ENCODE measurements around the gene DAAM2. TPM values are rescaled to one million over a fixed set of nuclear protein-coding genes. Genes with fewer than 3 reads are reported as not detected.

DAAM2 gene
- total RNA-seq, 6 experiments from 2014 or later, result 1.6 to 9.8 (median 4.7) TPM

DNA sequence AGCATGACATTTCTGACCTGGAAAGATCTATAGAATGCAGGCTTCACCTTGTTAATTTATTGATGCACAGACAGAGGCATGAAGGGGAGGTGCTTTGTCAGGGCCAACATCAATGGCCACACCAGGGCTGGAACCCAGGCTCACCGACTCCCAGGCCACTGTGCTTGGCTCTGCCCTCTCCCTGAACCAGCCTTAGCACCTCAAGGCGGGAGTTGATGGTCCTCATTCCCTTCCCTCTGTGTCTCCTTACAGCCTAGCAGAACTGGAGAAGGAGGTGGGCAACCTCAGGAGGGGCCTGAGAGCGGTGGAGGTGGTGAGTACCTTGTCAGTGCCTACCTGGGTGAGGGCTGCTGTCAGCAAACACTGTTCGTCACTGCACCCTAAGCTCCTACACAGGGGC is 106.4 kb downstream of the DAAM2 start:
- TF ChIP-seq, protein P1, sequence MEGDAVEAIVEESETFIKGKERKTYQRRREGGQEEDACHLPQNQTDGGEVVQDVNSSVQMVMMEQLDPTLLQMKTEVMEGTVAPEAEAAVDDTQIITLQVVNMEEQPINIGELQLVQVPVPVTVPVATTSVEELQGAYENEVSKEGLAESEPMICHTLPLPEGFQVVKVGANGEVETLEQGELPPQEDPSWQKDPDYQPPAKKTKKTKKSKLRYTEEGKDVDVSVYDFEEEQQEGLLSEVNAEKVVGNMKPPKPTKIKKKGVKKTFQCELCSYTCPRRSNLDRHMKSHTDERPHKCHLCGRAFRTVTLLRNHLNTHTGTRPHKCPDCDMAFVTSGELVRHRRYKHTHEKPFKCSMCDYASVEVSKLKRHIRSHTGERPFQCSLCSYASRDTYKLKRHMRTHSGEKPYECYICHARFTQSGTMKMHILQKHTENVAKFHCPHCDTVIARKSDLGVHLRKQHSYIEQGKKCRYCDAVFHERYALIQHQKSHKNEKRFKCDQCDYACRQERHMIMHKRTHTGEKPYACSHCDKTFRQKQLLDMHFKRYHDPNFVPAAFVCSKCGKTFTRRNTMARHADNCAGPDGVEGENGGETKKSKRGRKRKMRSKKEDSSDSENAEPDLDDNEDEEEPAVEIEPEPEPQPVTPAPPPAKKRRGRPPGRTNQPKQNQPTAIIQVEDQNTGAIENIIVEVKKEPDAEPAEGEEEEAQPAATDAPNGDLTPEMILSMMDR (IDR thresholded peaks at IDR 0.05), result no peak
- Histone ChIP-seq H3K4me1 (peaks cover 0 to 21% (median 8%) of the 10 kb centered on the region in 4 donors), H3K27ac (no peak overlapping the region), H3K4me3 (no peak overlapping the region), H3K36me3 (no peaks in the 10 kb centered on the region), H3K27me3 (no peaks in the 10 kb centered on the region), H3K9me3 (no peaks in the 10 kb centered on the region)
- DNase-seq, result peak in 1 of 3 donors; percentile 23
- intact Hi-C loops (cut with DNase I), result no loop called here
- WGBS (ENCODE audit: insufficient coverage, low coverage, low lambda C conversion rate, missing lambda C conversion rate), result no CpG with 5 or more reads among the region's 4 CpGs
- ATAC-seq, result no peak

DNA sequence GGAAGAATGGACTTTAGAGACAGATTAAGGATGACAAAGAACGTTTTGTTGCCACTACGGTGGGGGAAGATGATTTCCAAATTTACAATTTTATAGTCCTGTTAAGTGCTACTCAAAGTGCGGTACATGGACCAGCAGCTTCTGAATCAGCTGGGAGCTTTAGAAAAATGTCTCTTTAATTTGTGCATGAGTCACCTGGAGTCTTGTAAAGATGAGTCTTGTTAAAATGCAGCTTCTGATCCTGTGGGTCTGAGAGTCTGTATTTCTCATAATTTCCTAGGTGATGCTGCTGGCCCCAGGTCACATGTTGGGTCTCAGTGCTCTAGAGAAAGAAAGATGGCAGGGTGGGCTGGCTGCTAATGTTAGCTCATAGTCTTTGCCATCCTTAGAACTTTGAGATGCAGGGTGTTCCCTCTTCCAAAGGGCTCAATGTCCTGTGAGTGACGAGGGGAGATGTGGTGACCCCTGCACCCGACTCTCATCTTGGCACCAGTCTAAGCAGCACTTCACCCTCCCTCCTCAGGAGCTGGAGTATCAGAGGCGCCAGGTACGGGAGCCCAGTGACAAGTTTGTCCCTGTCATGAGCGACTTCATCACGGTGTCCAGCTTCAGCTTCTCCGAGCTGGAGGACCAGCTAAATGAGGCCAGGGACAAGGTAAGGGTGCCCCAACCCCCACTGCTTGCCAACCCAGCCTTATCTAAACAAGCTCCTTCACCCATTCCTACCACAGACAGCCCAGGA is 107.5 kb downstream of the DAAM2 start:
- Histone ChIP-seq H3K4me3 (no peak overlapping the region), H3K36me3 (peaks cover 0 to 5% (median 0%) of the 10 kb centered on the region in 4 donors), H3K27me3 (no peaks in the 10 kb centered on the region), H3K27ac (no peak overlapping the region), H3K4me1 (peaks cover 0 to 21% (median 8%) of the 10 kb centered on the region in 4 donors), H3K9me3 (no peaks in the 10 kb centered on the region)
- TF ChIP-seq, protein P1 (IDR thresholded peaks at IDR 0.05), result no peak
- no peak for TF ChIP-seq POLR2A (IDR thresholded peaks at IDR 0.05)
- ATAC-seq (no peak), DNase-seq (peak in 2 of 3 donors; percentile 20 to 27)
- WGBS (ENCODE audit: insufficient coverage, low coverage, low lambda C conversion rate, missing lambda C conversion rate), result 70% methylated on average over 8 of the region's 10 CpGs
- intact Hi-C loops (cut with DNase I), result loop anchor here in 1 of 2 donors (10.0 kb wide), 1 partner anchor 535 kb away; no protein-coding TSS in a partner anchor

DNA sequence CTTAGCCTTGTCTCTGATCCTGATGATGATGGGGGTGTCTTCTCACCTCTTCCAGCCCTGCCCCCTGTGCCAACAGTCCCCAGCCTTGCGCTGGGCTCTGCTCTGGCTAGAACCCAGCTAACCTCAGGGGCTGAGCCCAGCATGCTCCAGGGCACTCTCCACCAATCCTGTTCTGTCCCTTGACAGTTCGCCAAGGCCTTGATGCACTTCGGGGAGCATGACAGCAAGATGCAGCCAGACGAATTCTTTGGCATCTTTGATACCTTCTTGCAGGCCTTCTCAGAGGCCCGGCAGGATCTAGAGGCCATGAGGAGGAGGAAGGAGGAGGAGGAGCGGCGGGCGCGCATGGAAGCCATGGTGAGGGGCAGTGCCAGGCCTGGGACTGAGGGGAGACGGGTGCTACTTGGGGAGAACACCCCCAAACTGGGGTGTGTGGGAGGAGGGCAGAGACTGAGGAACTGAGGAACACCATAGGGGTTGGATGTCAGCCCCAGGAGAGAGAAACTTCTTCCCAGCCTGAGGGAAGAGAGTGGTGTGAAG is 109.0 kb downstream of the DAAM2 start:
- ATAC-seq, result no peak
- TF ChIP-seq POLR2A (IDR thresholded peaks at IDR 0.05), result no peak
- TF ChIP-seq, protein P1 (IDR thresholded peaks at IDR 0.05), result no peak

DNA sequence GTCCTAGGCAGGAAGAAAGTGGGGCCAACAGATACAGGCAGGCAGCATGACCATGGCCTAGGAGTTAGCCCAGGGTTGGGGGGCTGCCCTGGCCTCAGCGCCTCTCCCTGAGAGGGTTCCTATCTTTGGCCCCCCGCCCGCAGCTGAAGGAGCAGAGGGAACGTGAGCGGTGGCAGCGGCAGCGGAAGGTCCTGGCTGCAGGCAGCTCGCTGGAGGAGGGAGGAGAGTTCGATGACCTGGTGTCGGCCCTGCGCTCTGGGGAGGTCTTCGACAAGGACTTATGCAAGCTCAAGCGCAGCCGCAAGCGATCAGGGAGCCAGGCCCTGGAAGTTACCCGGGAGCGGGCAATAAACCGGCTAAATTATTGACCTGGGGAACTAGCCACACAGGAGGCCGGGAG is 109.5 kb downstream of the DAAM2 start:
- TF ChIP-seq, protein P1 (IDR thresholded peaks at IDR 0.05), result no peak
- no peak for TF ChIP-seq POLR2A (IDR thresholded peaks at IDR 0.05)
- no peaks in the 10 kb centered on the region for H3K9me3 ChIP-seq
- H3K27ac ChIP-seq, result peak overlapping the region in 1 of 3 donors; percentile 61
- H3K4me3 ChIP-seq, result no peak overlapping the region
- 45% methylated on average over 18 of the region's 19 CpGs for WGBS (ENCODE audit: insufficient coverage, low coverage, low lambda C conversion rate, missing lambda C conversion rate)
- peak; percentile 83 to 93 (median 92) for DNase-seq
- intact Hi-C loops (cut with DNase I), result loop anchor here in 1 of 2 donors (10.0 kb wide), 1 partner anchor 537 kb away; no protein-coding TSS in a partner anchor
- H3K27me3 ChIP-seq, result no peaks in the 10 kb centered on the region
- H3K36me3 ChIP-seq, result peaks cover 0 to 13% (median 4%) of the 10 kb centered on the region in 4 donors
- H3K4me1 ChIP-seq, result peaks cover 0 to 26% (median 8%) of the 10 kb centered on the region in 4 donors
- ATAC-seq, result peak; percentile 91 to 93 (median 92)

More for the DNA sequence above, 109.0 kb downstream of the DAAM2 start:
- intact Hi-C loops (cut with DNase I), result loop anchor here in 1 of 2 donors (10.0 kb wide), 1 partner anchor 536 kb away; no protein-coding TSS in a partner anchor
- WGBS (ENCODE audit: insufficient coverage, low coverage, low lambda C conversion rate, missing lambda C conversion rate), result 79% methylated on average over 8 of the region's 10 CpGs
- Histone ChIP-seq H3K4me1 (peaks cover 0 to 22% (median 8%) of the 10 kb centered on the region in 4 donors), H3K27me3 (no peaks in the 10 kb centered on the region), H3K4me3 (no peak overlapping the region), H3K9me3 (no peaks in the 10 kb centered on the region), H3K36me3 (peaks cover 0 to 9% (median 4%) of the 10 kb centered on the region in 4 donors), H3K27ac (peak overlapping the region in 1 of 3 donors; percentile 14)
- DNase-seq, result peak in 2 of 3 donors; percentile 47 to 57

All from right lobe of liver (tissue), 6 donors.